A673 (cell line): ENCODE results near the gene CDC42BPA.

Source experiments
- CTCF ChIP-seq: fragments of 300-800, 200-600 bp; sonication (generic); conservative IDR thresholded peaks from 2 replicates; pipeline ENCODE4 v1.5.1; 2017; ENCODE audit warnings: low read depth, mild to moderate bottlenecking, antibody characterized with exemption, low read length, moderate library complexity, mixed read lengths
- EZH2 ChIP-seq: fragments of 200-600 bp; sonication (generic); IDR thresholded peaks from 2 replicates; pipeline ENCODE4 v1.6.1; 2017; ENCODE audit warnings: borderline replicate concordance, low read depth, mild to moderate bottlenecking, mixed read lengths, antibody characterized with exemption, low read length; ENCODE audit not compliant: poor library complexity, severe bottlenecking

GRCh38 chr1:226982451-226983177 lies 335.7 kb downstream of the CDC42BPA start:
- TF ChIP-seq CTCF, result no peak
- no peak for TF ChIP-seq EZH2
